ENCODE results near the gene PDE4B. TPM values are rescaled to one million over a fixed set of nuclear protein-coding genes. Genes with fewer than 3 reads are reported as not detected.

The PDE4B gene
- polyA plus RNA-seq, 1 experiment, result 20.6 TPM

DNA sequence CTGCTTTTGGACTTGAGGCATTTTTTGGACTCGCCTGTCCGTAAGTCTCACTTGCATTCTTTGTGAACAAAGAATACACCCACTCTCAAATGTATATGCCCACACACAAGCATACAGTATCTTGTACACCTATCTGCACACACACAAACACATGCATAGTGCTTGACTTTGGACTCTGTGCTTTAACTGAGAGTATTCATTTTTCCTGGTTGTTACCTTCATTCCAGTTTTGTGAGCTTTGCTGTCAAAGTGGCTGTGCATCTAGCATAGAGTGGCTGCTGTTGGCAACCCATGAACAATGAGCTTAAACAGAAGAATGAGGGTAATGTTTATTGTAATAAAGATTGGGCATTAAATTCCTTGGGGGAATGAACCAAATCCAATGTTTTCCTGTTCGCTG, 199.0 kb downstream of the PDE4B start:
- no peaks in the 10 kb centered on the region for H3K36me3 ChIP-seq (ENCODE audit: control insufficient read depth, insufficient read depth, low read length)
- H3K27me3 ChIP-seq (ENCODE audit: control insufficient read depth, insufficient read depth, low read length), result no peaks in the 10 kb centered on the region
- CTCF ChIA-PET, result interaction anchor here (1.2 to 1.7 kb wide), 3 partner anchors 12 to 251 kb away, joined by 4 to 5 read pairs (median 5); no protein-coding TSS in a partner anchor
- no peak overlapping the region for H3K4me3 ChIP-seq (ENCODE audit: low read depth, low read length)
- POLR2A ChIA-PET, result no interaction called here
- no peak for DNase-seq (ENCODE audit: low read depth)
- TF ChIP-seq, protein P1, sequence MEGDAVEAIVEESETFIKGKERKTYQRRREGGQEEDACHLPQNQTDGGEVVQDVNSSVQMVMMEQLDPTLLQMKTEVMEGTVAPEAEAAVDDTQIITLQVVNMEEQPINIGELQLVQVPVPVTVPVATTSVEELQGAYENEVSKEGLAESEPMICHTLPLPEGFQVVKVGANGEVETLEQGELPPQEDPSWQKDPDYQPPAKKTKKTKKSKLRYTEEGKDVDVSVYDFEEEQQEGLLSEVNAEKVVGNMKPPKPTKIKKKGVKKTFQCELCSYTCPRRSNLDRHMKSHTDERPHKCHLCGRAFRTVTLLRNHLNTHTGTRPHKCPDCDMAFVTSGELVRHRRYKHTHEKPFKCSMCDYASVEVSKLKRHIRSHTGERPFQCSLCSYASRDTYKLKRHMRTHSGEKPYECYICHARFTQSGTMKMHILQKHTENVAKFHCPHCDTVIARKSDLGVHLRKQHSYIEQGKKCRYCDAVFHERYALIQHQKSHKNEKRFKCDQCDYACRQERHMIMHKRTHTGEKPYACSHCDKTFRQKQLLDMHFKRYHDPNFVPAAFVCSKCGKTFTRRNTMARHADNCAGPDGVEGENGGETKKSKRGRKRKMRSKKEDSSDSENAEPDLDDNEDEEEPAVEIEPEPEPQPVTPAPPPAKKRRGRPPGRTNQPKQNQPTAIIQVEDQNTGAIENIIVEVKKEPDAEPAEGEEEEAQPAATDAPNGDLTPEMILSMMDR (IDR thresholded peaks at IDR 0.05; ENCODE audit: insufficient read depth, low read depth, low read length), result no peak

DNA sequence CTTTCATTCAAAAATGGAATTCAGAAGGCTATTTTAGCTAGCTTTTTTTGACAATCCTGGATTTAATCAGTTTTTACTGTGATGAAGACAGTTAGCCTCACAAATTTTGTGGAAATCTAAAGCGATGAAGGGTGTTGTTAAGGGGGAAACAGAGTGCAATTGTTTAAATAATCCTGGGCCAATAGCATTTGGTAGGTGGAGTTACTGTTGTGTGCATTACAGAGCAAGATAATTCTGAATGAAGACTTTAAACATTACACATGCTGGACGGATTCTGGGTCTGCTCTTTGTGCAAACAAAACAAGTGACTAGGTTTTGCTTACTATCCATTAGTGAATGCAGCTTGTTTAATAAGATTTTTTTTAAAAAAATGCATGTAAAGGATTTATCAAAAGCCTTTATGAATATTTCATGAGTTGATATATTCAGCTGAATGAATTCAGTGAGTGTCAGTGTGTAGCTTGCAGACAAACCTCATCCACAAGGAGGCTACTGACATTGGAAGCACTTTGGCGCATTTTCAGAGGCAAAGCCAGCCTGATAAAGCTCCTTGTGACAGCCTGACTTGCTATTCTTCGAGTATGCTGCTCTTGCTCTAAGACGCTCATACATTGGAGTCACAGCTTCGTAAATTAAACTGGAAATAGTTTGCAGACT, 199.6 kb downstream of the PDE4B start:
- Histone ChIP-seq H3K36me3 (ENCODE audit: control insufficient read depth, insufficient read depth, low read length) (no peaks in the 10 kb centered on the region), H3K4me3 (ENCODE audit: low read depth, low read length) (no peak overlapping the region), H3K27me3 (ENCODE audit: control insufficient read depth, insufficient read depth, low read length) (no peaks in the 10 kb centered on the region)
- ChIA-PET CTCF (interaction anchor here (1.2 to 1.7 kb wide), 3 partner anchors 13 to 250 kb away, joined by 4 to 5 read pairs (median 5); no protein-coding TSS in a partner anchor), POLR2A (no interaction called here)
- TF ChIP-seq, protein P1 (IDR thresholded peaks at IDR 0.05; ENCODE audit: insufficient read depth, low read depth, low read length), result no peak
- no peak for DNase-seq (ENCODE audit: low read depth)

- Histone ChIP-seq H3K36me3 (ENCODE audit: control insufficient read depth, insufficient read depth, low read length) (no peaks in the 10 kb centered on the region), H3K4me3 (ENCODE audit: low read depth, low read length) (no peak overlapping the region), H3K27me3 (ENCODE audit: control insufficient read depth, insufficient read depth, low read length) (no peaks in the 10 kb centered on the region)
- CTCF ChIA-PET, result interaction anchor here (1.2 to 1.7 kb wide), 2 partner anchors 13 kb away, joined by 5 read pairs; no protein-coding TSS in a partner anchor
- DNase-seq (ENCODE audit: low read depth), result no peak
- POLR2A ChIA-PET, result no interaction called here
- TF ChIP-seq, protein P1 (IDR thresholded peaks at IDR 0.05; ENCODE audit: insufficient read depth, low read depth, low read length), result no peak
These were observed 200.2 kb downstream of the PDE4B start for GRCh38 chr1:65992831-65993271.

- no peaks in the 10 kb centered on the region for H3K36me3 ChIP-seq (ENCODE audit: control insufficient read depth, insufficient read depth, low read length)
- ChIA-PET POLR2A (no interaction called here), CTCF (no interaction called here)
- TF ChIP-seq, protein P1 (IDR thresholded peaks at IDR 0.05; ENCODE audit: insufficient read depth, low read depth, low read length), result no peak
- H3K4me3 ChIP-seq (ENCODE audit: low read depth, low read length), result no peak overlapping the region
- H3K27me3 ChIP-seq (ENCODE audit: control insufficient read depth, insufficient read depth, low read length), result no peaks in the 10 kb centered on the region
- no peak for DNase-seq (ENCODE audit: low read depth)
These were observed 201.5 kb downstream of the PDE4B start for GRCh38 chr1:65994223-65994622.

- ChIA-PET POLR2A (no interaction called here), CTCF (no interaction called here)
- TF ChIP-seq, protein P1 (IDR thresholded peaks at IDR 0.05; ENCODE audit: insufficient read depth, low read depth, low read length), result no peak
These were observed 202.6 kb downstream of the PDE4B start for GRCh38 chr1:65995336-65995735.

More at GRCh38 chr1:65995336-65995735, 202.6 kb downstream of the PDE4B start:
- DNase-seq (ENCODE audit: low read depth), result no peak
- Histone ChIP-seq H3K36me3 (ENCODE audit: control insufficient read depth, insufficient read depth, low read length) (no peaks in the 10 kb centered on the region), H3K27me3 (ENCODE audit: control insufficient read depth, insufficient read depth, low read length) (no peaks in the 10 kb centered on the region), H3K4me3 (ENCODE audit: low read depth, low read length) (no peak overlapping the region)
